ENCODE measurements around the gene ADAMTS16. TPM values are rescaled to one million over a fixed set of nuclear protein-coding genes. Genes with fewer than 3 reads are reported as not detected.

The ADAMTS16 gene
- total RNA-seq, 1 donor, result not detected

DNA sequence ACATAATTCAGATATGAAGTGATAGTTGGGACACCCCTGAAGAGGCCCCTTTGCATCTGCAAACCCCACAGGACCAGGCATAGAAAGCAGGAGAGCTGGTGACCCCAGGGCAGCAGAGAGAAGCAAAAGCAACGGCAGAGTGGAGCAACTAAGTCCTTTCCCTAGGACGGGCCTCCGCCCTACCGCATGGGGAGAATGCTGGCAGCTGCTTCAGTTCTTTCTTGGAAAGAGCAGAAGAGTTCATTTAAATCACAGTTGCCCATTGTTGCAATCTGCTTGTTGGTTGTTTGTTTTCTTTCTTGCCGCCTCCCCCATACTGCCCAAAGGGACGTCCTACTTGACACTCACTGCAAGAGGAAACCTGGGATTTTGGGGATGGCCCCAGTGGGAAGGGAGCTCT is 126.2 kb downstream of the ADAMTS16 start:
- no peaks in the 10 kb centered on the region for H3K9me3 ChIP-seq (ENCODE audit: low read depth, low read length)
- no peaks in the 10 kb centered on the region for H3K27me3 ChIP-seq (ENCODE audit: insufficient read depth, low read length)
- H3K4me3 ChIP-seq (ENCODE audit: low read length), result no peak overlapping the region
- H3K4me1 ChIP-seq (ENCODE audit: insufficient read depth, low read length), result no peaks in the 10 kb centered on the region

GRCh38 chr5:5270161-5270560 is 130.0 kb downstream of the ADAMTS16 start:
- Histone ChIP-seq H3K4me1 (ENCODE audit: insufficient read depth, low read length) (no peaks in the 10 kb centered on the region), H3K9me3 (ENCODE audit: low read depth, low read length) (no peaks in the 10 kb centered on the region), H3K27me3 (ENCODE audit: insufficient read depth, low read length) (no peaks in the 10 kb centered on the region), H3K4me3 (ENCODE audit: low read length) (no peak overlapping the region)

DNA sequence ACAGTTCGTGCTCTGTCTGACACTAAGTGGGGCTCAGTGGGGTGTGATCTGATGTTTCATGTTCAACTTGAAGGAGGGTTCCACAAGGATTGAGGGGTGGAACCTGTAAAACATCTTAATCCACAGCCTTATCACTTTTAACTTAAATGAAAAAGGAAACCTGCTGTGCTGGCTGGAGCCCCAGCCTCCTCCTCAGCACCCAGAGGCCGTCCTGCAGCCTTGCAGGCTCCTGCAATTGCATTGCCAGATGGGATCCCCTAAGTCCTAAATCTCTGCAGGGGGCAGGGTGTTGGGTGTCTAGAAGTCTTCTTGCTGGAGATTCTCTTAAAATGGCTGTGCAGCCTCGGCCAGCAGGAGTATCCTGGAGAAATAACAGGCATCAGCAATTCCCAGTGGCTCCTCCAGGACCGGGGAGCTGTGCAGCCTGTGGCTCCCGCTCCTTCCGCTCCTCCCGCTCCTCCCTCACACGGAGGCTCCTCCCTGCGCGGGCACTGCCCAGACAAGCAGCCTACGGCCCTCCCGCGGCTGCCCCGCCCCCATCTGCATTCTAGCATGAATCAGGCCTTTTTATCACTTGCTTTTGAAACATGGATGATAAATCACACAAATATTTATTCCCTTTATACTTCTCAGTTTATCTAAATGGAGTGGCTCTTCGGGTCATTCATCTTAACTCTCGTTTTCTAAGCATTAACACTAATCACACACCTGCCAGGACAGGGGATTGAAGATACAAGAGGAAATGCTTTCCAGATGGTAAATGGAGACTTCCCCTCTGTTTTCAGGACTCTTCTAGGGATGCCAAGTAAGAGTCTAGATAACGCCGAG is 131.0 kb downstream of the ADAMTS16 start:
- no peaks in the 10 kb centered on the region for H3K27me3 ChIP-seq (ENCODE audit: insufficient read depth, low read length)
- no peak overlapping the region for H3K4me3 ChIP-seq (ENCODE audit: low read length)
- H3K4me1 ChIP-seq (ENCODE audit: insufficient read depth, low read length), result no peaks in the 10 kb centered on the region
- H3K9me3 ChIP-seq (ENCODE audit: low read depth, low read length), result no peaks in the 10 kb centered on the region

DNA sequence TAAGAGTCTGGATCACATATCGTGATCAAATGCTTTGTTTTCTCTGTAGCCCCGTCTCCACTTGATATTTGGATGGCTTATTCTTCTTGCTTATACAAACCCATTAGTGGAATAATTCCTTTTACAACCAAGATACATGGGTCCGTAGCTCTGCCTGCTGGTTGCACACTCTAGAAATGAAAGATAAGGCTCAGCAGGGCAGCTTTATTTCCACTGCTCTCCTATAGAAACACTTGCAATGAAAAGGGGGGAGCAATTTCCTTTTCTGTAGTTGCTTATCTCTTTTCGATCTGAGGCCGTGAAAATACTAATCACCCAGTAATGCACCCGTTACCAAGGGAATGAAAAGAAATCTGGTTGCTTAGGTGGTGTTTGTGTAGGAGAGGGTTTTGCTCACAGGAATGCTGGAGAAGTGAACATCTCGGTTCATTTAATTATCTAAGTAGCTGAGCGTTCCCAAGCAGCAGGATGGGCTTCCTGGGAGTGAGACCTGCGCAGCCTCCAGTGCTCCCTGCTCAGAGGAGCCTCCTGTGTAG is 131.7 kb downstream of the ADAMTS16 start:
- no peaks in the 10 kb centered on the region for H3K4me1 ChIP-seq (ENCODE audit: insufficient read depth, low read length)
- H3K27me3 ChIP-seq (ENCODE audit: insufficient read depth, low read length), result no peaks in the 10 kb centered on the region
- no peaks in the 10 kb centered on the region for H3K9me3 ChIP-seq (ENCODE audit: low read depth, low read length)
- no peak overlapping the region for H3K4me3 ChIP-seq (ENCODE audit: low read length)

- H3K9me3 ChIP-seq (ENCODE audit: low read depth, low read length), result no peaks in the 10 kb centered on the region
- no peak overlapping the region for H3K4me3 ChIP-seq (ENCODE audit: low read length)
- no peaks in the 10 kb centered on the region for H3K27me3 ChIP-seq (ENCODE audit: insufficient read depth, low read length)
- H3K4me1 ChIP-seq (ENCODE audit: insufficient read depth, low read length), result no peaks in the 10 kb centered on the region
These were observed 133.3 kb downstream of the ADAMTS16 start for GRCh38 chr5:5273398-5273797.

DNA sequence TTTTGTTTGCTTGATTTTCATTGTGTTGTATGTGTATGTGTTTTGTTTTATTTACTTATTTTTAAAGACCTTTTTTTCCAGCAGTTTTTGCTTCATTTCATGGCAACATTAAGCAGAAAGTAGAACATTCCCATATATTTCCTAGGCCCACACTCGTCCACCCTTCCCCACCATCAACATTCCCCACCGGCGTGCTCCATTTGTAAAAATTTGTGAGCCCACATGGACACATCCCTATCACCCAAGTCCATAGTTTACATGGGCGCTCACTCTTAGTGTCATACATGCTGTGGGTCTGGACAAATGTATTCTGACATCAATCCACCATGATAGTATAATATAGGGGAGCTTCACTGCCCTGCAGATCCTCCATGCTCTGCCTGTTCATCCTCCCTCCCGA is 133.8 kb downstream of the ADAMTS16 start:
- Histone ChIP-seq H3K4me1 (ENCODE audit: insufficient read depth, low read length) (no peaks in the 10 kb centered on the region), H3K27me3 (ENCODE audit: insufficient read depth, low read length) (no peaks in the 10 kb centered on the region), H3K4me3 (ENCODE audit: low read length) (no peak overlapping the region), H3K9me3 (ENCODE audit: low read depth, low read length) (no peaks in the 10 kb centered on the region)

DNA sequence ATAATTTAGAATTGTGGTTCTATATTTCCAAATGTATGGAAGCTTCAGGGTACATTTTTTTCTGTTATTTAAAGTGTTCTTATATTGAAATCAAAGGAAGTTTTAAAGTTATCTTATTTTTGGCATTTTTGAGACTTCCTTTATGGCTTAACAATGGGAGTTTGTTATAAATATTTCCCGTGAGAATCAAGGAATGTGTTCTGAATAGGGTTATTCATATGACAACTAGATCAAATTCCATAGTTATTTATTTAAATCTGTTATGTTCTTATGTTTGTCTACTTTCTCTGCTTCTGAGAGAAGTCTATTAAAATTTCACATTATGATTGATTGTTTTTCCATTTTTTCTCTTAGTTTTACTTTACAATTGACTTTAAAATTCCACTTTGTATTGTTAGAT is 135.1 kb downstream of the ADAMTS16 start:
- H3K27me3 ChIP-seq (ENCODE audit: insufficient read depth, low read length), result no peaks in the 10 kb centered on the region
- H3K4me1 ChIP-seq (ENCODE audit: insufficient read depth, low read length), result no peaks in the 10 kb centered on the region
- H3K4me3 ChIP-seq (ENCODE audit: low read length), result no peak overlapping the region
- no peaks in the 10 kb centered on the region for H3K9me3 ChIP-seq (ENCODE audit: low read depth, low read length)

DNA sequence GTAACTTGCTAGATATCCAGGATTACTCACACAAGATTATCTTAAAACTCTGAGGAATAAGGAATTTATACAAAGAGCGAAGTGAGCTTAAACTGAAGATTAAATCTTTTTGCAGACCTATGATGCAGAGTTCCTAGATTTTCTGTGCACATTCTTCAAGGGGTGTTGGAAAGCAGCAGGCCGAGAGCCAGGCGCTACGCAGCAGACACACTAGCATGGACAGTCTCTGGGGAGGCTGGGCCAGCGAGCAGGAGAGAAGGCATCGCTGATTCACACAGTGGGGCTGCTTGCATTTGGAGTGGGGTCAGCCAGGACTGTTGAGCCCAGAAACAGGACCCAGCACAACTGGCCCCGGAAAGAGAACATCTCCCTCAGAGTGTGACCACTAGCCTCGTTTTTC is 136.3 kb downstream of the ADAMTS16 start:
- H3K4me1 ChIP-seq (ENCODE audit: insufficient read depth, low read length), result no peaks in the 10 kb centered on the region
- H3K9me3 ChIP-seq (ENCODE audit: low read depth, low read length), result no peaks in the 10 kb centered on the region
- H3K4me3 ChIP-seq (ENCODE audit: low read length), result no peak overlapping the region
- H3K27me3 ChIP-seq (ENCODE audit: insufficient read depth, low read length), result no peaks in the 10 kb centered on the region

GRCh38 chr5:5276951-5277517 is 136.9 kb downstream of the ADAMTS16 start:
- Histone ChIP-seq H3K4me1 (ENCODE audit: insufficient read depth, low read length) (no peaks in the 10 kb centered on the region), H3K9me3 (ENCODE audit: low read depth, low read length) (no peaks in the 10 kb centered on the region), H3K4me3 (ENCODE audit: low read length) (no peak overlapping the region), H3K27me3 (ENCODE audit: insufficient read depth, low read length) (no peaks in the 10 kb centered on the region)

- Histone ChIP-seq H3K9me3 (ENCODE audit: low read depth, low read length) (no peaks in the 10 kb centered on the region), H3K4me1 (ENCODE audit: insufficient read depth, low read length) (no peaks in the 10 kb centered on the region), H3K4me3 (ENCODE audit: low read length) (no peak overlapping the region), H3K27me3 (ENCODE audit: insufficient read depth, low read length) (no peaks in the 10 kb centered on the region)
These were observed 138.2 kb downstream of the ADAMTS16 start for GRCh38 chr5:5278201-5278814.

DNA sequence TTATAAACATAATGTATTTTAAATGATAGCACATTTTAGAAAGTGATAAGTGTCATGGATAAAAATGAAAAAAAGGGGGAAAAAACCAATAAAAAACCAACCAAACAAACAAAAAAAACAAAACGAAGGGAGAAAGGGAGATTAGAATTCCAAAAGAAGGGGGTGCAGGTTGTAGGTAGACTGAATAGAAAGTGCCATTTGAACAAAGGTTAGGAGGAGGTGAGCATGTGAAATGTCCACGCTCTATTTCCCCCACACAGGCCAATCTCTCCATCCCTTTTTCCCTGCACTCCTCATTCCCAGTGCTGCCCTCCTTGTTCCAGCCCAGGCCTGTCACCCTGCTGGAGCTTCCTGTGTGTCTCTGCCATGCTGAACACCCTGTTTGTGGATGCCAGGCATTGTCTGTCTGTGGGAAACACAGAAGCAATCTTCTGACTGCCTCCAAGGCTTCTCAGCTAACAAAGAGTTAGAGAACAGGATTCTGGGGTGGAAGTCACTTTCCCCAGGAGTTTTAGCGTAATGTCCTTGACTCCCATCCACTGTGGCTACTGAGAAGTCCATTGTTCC is 138.8 kb downstream of the ADAMTS16 start:
- no peak overlapping the region for H3K4me3 ChIP-seq (ENCODE audit: low read length)
- H3K27me3 ChIP-seq (ENCODE audit: insufficient read depth, low read length), result no peaks in the 10 kb centered on the region
- H3K4me1 ChIP-seq (ENCODE audit: insufficient read depth, low read length), result no peaks in the 10 kb centered on the region
- no peaks in the 10 kb centered on the region for H3K9me3 ChIP-seq (ENCODE audit: low read depth, low read length)

DNA sequence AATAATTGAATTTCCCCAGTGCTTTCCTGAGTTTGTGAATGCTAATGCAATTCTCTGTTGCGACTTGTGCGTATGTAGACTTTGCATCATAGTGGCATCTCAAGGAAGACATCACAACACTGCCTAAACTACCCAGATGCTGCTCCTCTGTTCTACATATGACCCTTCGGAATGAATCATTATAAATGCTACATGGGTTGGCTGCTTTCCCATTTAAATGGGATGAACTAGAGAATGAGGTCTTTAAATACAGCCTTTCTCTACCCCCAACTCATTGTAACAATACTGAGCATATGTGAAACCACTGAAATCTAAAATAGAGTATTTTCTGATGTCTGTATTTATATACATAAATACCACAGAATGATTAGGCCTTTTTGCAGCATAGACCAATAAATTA is 145.8 kb downstream of the ADAMTS16 start:
- H3K4me1 ChIP-seq (ENCODE audit: insufficient read depth, low read length), result no peaks in the 10 kb centered on the region
- H3K27me3 ChIP-seq (ENCODE audit: insufficient read depth, low read length), result no peaks in the 10 kb centered on the region
- H3K4me3 ChIP-seq (ENCODE audit: low read length), result no peak overlapping the region
- H3K9me3 ChIP-seq (ENCODE audit: low read depth, low read length), result peaks cover 6% of the 10 kb centered on the region

GRCh38 chr5:5287419-5287818 is 147.3 kb downstream of the ADAMTS16 start:
- H3K27me3 ChIP-seq (ENCODE audit: insufficient read depth, low read length), result no peaks in the 10 kb centered on the region
- H3K4me1 ChIP-seq (ENCODE audit: insufficient read depth, low read length), result no peaks in the 10 kb centered on the region
- H3K9me3 ChIP-seq (ENCODE audit: low read depth, low read length), result peaks cover 6% of the 10 kb centered on the region
- no peak overlapping the region for H3K4me3 ChIP-seq (ENCODE audit: low read length)

GRCh38 chr5:5288201-5288600 is 148.1 kb downstream of the ADAMTS16 start:
- no peaks in the 10 kb centered on the region for H3K27me3 ChIP-seq (ENCODE audit: insufficient read depth, low read length)
- no peaks in the 10 kb centered on the region for H3K4me1 ChIP-seq (ENCODE audit: insufficient read depth, low read length)
- H3K9me3 ChIP-seq (ENCODE audit: low read depth, low read length), result peaks cover 6% of the 10 kb centered on the region
- H3K4me3 ChIP-seq (ENCODE audit: low read length), result no peak overlapping the region

DNA sequence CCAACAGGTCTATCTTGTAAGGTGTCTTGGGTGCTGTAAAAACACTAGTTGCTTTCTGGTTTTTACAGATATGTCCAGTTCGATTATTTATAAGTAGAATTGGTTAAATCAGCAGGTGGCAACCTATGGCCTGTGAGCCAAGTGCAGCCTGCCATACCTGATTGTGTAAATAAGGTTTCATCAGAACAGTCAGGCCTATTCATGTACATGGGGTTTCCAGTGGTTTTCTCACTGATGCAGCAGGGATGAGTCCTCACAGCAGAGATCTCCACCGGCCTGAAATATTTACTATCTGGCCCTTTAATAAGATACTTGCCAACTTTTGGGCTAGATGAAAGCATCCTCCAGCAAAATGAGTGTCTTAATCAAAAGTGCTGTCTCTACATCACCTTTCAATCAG is 149.4 kb downstream of the ADAMTS16 start:
- Histone ChIP-seq H3K4me1 (ENCODE audit: insufficient read depth, low read length) (no peaks in the 10 kb centered on the region), H3K27me3 (ENCODE audit: insufficient read depth, low read length) (no peaks in the 10 kb centered on the region), H3K9me3 (ENCODE audit: low read depth, low read length) (peaks cover 2% of the 10 kb centered on the region), H3K4me3 (ENCODE audit: low read length) (no peak overlapping the region)
